Right cardiac atrium (tissue), 5 donors: Measurements from ENCODE around the gene BDKRB1. TPM values are rescaled to one million over a fixed set of nuclear protein-coding genes. Genes with fewer than 3 reads are reported as not detected.

Source experiments
- ATAC-seq, 2 donors: fragments of 200-7000 bp; cut with Tn5 transposase; one replicate each; pipeline versions ENCODE4 v1.8.0 to v1.9.1; 2020; ENCODE audit warnings: moderate library complexity in 2 of 2, mild to moderate bottlenecking in 1 of 2
- DNase-seq, 3 donors: peaks; one replicate each; pipeline ENCODE4 v3.0.0-alpha.2; 2020
- H3K27ac ChIP-seq: one replicate; pipeline ENCODE4 v1.5.1; 2013; ENCODE audit warnings: mild to moderate bottlenecking, low read length, control low read depth, moderate library complexity
- H3K27me3 ChIP-seq: one replicate; pipeline ENCODE4 v1.6.1; 2013; ENCODE audit not compliant: control insufficient read depth, insufficient read depth
- H3K4me1 ChIP-seq: one replicate; pipeline ENCODE4 v1.6.1; 2013; ENCODE audit warnings: low read length; ENCODE audit not compliant: control insufficient read depth, insufficient read depth
- H3K4me3 ChIP-seq: one replicate; pipeline ENCODE4 v1.5.1; 2013; ENCODE audit warnings: low read length, control low read depth
- H3K9me3 ChIP-seq: one replicate; pipeline ENCODE4 v1.6.1; 2013; ENCODE audit warnings: low read length; ENCODE audit not compliant: control insufficient read depth
- WGBS: extraction: QIAGEN DNeasy Blood & Tissue Kit; methylation state at CpG from one replicate; pipeline ENCODE4 v1.1.7; 2013; 5-methylcytosine and 5-hydroxymethylcytosine counted together
- intact Hi-C, 4 donors: fragments of 100-400 bp; cut with DNase I; formaldehyde crosslinking; loops; one replicate each; pipeline versions ENCODE4 v1.11.0 to v1.14.0; 2022 to 2023
- polyA plus RNA-seq: library from polyadenylated mRNA; stranded (reverse); fragments of 200-250 nt; gene quantifications from one replicate; pipeline ENCODE4 v1.2.3, GENCODE V29; 2013
- total RNA-seq, 4 donors: library from RNA; stranded (reverse); fragmentation: NEBNext Ultra II Directional; extraction: Animal tissue kit (Norgen Biotek cat#: 25700); gene quantifications; one replicate each; pipeline ENCODE4 v1.2.1, GENCODE V29; 2021
- donor health status: healthy with polysubstance abuse.
- donor health status: DM: no; HTN: yes; CAD: no.
- donor health status: DM: no; HTN: no; CAD: no.
- donor health status: DM: no; HTN: yes; CAD: no; lungs with severe emphysema.
- donor health status: DM: yes; HTN: yes; CAD: no.

Gene BDKRB1
- total and polyA plus RNA-seq, 5 donors = 0.18 TPM; not detected in 4

- no peak overlapping the region for H3K4me3 ChIP-seq
- intact Hi-C loops = no loop called here
- ATAC-seq = no peak
- 91% methylated on average over 7 of the region's 7 CpGs for WGBS
- no peak for DNase-seq
- H3K9me3 ChIP-seq = no peaks in the 10 kb centered on the region
- no peaks in the 10 kb centered on the region for H3K4me1 ChIP-seq
- H3K27ac ChIP-seq = no peak overlapping the region
- H3K27me3 ChIP-seq = no peaks in the 10 kb centered on the region
Measured at GRCh38 chr14:96221109-96221650, 34.8 kb upstream of the BDKRB1 start.

GRCh38 chr14:96221841-96222240 lies 34.2 kb upstream of the BDKRB1 start:
- no peak for ATAC-seq
- Histone ChIP-seq H3K27ac (no peak overlapping the region), H3K27me3 (no peaks in the 10 kb centered on the region), H3K4me1 (no peaks in the 10 kb centered on the region), H3K4me3 (no peak overlapping the region), H3K9me3 (no peaks in the 10 kb centered on the region)
- WGBS = 59% methylated on average over 8 of the region's 8 CpGs
- no peak for DNase-seq
- intact Hi-C loops = no loop called here

- Histone ChIP-seq H3K9me3 (no peaks in the 10 kb centered on the region), H3K4me3 (no peak overlapping the region), H3K27ac (no peak overlapping the region), H3K4me1 (no peaks in the 10 kb centered on the region), H3K27me3 (no peaks in the 10 kb centered on the region)
- DNase-seq = no peak
- no peak for ATAC-seq
- WGBS = 71% methylated on average over 8 of the region's 8 CpGs
- intact Hi-C loops = no loop called here
Measured at GRCh38 chr14:96224480-96225096, 31.4 kb upstream of the BDKRB1 start.

GRCh38 chr14:96225213-96225612 lies 30.8 kb upstream of the BDKRB1 start:
- H3K4me3 ChIP-seq = no peak overlapping the region
- no peak for DNase-seq
- H3K27me3 ChIP-seq = no peaks in the 10 kb centered on the region
- no peaks in the 10 kb centered on the region for H3K4me1 ChIP-seq
- 91% methylated on average over 5 of the region's 5 CpGs for WGBS
- H3K27ac ChIP-seq = no peak overlapping the region
- intact Hi-C loops = no loop called here
- ATAC-seq = no peak
- no peaks in the 10 kb centered on the region for H3K9me3 ChIP-seq

- Histone ChIP-seq H3K4me3 (no peak overlapping the region), H3K27me3 (no peaks in the 10 kb centered on the region), H3K27ac (no peak overlapping the region), H3K9me3 (no peaks in the 10 kb centered on the region), H3K4me1 (no peaks in the 10 kb centered on the region)
- intact Hi-C loops = no loop called here
- WGBS = 28% methylated on average over 5 of the region's 5 CpGs
- DNase-seq (no peak), ATAC-seq (peak; percentile 20 to 22)
Measured at GRCh38 chr14:96225745-96226151, 30.3 kb upstream of the BDKRB1 start.

- H3K4me1 ChIP-seq = no peaks in the 10 kb centered on the region
- ATAC-seq = no peak
- no peak overlapping the region for H3K27ac ChIP-seq
- intact Hi-C loops = no loop called here
- H3K9me3 ChIP-seq = no peaks in the 10 kb centered on the region
- H3K4me3 ChIP-seq = no peak overlapping the region
- 85% methylated on average over 7 of the region's 7 CpGs for WGBS
- DNase-seq = no peak
- no peaks in the 10 kb centered on the region for H3K27me3 ChIP-seq
Measured at GRCh38 chr14:96227428-96227827, 28.6 kb upstream of the BDKRB1 start.

- WGBS = 86% methylated on average over 6 of the region's 6 CpGs
- intact Hi-C loops = no loop called here
- Histone ChIP-seq H3K27ac (no peak overlapping the region), H3K4me3 (no peak overlapping the region), H3K4me1 (no peaks in the 10 kb centered on the region), H3K27me3 (no peaks in the 10 kb centered on the region), H3K9me3 (no peaks in the 10 kb centered on the region)
- no peak for DNase-seq
- no peak for ATAC-seq
Measured at GRCh38 chr14:96229315-96229714, 26.7 kb upstream of the BDKRB1 start.

- intact Hi-C loops = no loop called here
- Histone ChIP-seq H3K27ac (no peak overlapping the region), H3K4me1 (no peaks in the 10 kb centered on the region), H3K9me3 (no peaks in the 10 kb centered on the region), H3K27me3 (no peaks in the 10 kb centered on the region), H3K4me3 (no peak overlapping the region)
- DNase-seq (no peak), ATAC-seq (no peak)
- 74% methylated on average over 4 of the region's 4 CpGs for WGBS
Measured at GRCh38 chr14:96231056-96231455, 25.0 kb upstream of the BDKRB1 start.

GRCh38 chr14:96231526-96232130 lies 24.4 kb upstream of the BDKRB1 start:
- intact Hi-C loops = no loop called here

GRCh38 chr14:96232506-96232905 lies 23.5 kb upstream of the BDKRB1 start:
- Histone ChIP-seq H3K9me3 (no peaks in the 10 kb centered on the region), H3K4me1 (no peaks in the 10 kb centered on the region), H3K27me3 (no peaks in the 10 kb centered on the region), H3K27ac (no peak overlapping the region), H3K4me3 (no peak overlapping the region)
- intact Hi-C loops = no loop called here
- DNase-seq = no peak
- ATAC-seq = no peak
- 74% methylated on average over 11 of the region's 11 CpGs for WGBS

More at GRCh38 chr14:96231526-96232130, 24.4 kb upstream of the BDKRB1 start:
- Histone ChIP-seq H3K27me3 (no peaks in the 10 kb centered on the region), H3K4me1 (no peaks in the 10 kb centered on the region), H3K9me3 (no peaks in the 10 kb centered on the region), H3K4me3 (no peak overlapping the region), H3K27ac (no peak overlapping the region)
- WGBS = 75% methylated on average over 12 of the region's 12 CpGs
- ATAC-seq (no peak), DNase-seq (no peak)

GRCh38 chr14:96233661-96234060 lies 22.3 kb upstream of the BDKRB1 start:
- intact Hi-C loops = no loop called here
- DNase-seq (no peak), ATAC-seq (no peak)
- WGBS = 73% methylated on average over 3 of the region's 3 CpGs
- no peaks in the 10 kb centered on the region for H3K27me3 ChIP-seq
- H3K27ac ChIP-seq = no peak overlapping the region
- no peak overlapping the region for H3K4me3 ChIP-seq
- no peaks in the 10 kb centered on the region for H3K9me3 ChIP-seq
- H3K4me1 ChIP-seq = no peaks in the 10 kb centered on the region
